HG02973 (cell line): Measurements from ENCODE around the gene PCCA.

Experiments
- ATAC-seq: cut with Tn5 transposase; IDR thresholded peaks from one replicate; pipeline ENCODE4 v1.9.1; 2021; ENCODE audit warnings: moderate library complexity; ENCODE audit not compliant: unreplicated experiment

The PCCA gene

DNA sequence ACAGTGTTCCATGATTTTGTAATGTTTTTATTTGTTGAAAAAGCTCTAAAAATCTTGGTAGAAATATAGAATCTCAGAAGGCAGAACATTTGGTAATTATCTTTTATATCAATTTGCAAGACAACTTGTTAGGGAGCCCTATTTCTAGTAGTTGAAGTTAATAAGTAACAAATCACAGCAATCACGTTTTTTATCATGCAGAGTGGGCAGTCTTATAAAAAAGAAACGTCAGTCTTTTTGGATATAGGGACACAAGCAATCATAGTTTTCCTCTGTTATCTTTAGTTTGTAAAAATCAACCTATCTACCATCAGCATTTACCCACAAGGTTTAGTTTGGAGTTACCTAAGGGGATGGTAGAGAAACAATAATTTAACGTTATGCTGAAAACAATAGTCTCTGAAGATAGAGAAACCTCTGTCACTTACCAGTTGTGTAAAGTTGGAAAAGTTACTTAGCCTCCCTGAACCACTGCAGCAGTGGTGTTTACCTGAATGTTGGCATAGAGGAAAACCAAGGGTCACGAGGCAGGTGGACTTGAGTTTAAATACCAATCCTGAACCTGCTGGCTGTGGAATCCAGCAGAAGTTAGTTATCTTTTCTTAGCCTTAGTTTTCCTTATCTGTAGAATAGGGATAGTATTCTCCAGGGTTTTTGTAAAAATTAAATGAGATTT lies 306.9 kb downstream of the PCCA start:
- no peak for ATAC-seq

DNA sequence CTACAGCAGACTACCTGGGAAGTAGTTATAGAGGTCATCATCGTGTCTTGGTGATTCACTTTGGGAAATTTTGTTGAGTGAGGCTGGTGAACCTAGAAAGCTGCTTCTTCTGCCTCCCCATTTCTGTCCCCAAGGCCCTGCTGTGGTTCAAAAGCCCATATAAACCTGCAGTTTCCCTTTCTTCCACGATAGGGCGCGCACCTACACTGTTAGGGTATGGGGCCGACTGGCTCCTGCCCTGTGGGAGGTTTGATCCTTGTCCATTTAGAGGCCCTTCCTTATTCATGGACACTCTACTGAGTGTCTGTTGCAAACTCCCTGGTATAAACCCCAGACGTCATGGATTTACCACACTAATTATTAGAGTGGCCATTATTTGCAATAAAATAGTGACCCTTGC lies 307.9 kb downstream of the PCCA start:
- ATAC-seq: no peak

DNA sequence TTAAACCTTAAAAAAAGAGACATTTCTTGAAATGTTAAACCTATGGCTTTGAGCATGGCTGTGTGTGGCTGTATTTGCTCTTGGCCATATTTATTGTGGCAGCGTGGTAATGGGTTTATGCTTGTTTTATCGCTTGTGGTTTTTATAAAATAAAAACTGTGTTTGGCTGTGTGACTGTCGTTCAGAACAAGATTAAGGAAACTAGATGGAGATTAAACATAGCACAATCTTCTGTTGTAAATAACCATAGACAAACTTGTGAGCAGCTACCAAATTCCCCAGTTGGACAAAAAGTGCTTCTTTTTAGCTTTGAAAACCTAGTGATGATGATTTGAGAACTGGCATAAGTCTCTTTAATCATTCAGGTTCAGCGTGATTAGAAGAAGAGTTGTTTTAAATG lies 308.7 kb downstream of the PCCA start:
- ATAC-seq: no peak

DNA sequence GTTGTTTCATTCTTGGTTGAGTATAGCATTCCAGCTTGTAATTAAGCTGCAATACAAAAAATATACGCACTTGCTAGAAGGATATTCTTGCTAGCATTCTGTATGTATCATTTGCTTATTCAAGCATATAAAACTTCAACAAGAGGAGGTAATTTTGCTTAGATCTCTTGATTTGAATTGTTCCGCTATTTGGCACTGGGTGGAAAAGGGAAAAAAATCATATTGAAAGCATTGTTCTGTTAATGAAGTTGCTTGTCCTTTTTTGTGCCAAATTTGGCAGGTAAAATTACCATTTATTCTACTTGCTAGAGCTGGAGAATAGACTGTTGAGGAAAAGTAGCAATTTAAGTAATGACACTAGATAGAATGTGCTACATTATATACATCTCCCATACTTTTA lies 309.5 kb downstream of the PCCA start:
- ATAC-seq: no peak

DNA sequence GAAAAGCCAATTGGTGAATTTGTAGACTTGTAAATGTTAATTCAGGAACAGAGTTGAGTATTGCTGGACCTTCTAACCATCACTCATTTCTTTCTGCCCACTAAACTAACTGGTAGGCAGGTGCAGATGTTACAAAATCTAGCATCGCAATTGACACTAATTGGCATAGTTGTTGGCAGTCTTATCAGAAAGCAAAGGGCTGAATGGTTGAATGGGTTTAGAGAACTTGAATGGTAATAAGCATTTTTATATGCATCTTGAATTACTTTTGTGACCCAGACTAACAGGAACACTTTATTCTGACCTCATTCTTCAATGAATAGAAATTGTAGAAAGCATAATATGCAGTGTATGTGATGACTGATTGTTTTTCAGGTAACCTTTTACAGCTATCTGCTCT lies 310.6 kb downstream of the PCCA start:
- ATAC-seq: no peak

DNA sequence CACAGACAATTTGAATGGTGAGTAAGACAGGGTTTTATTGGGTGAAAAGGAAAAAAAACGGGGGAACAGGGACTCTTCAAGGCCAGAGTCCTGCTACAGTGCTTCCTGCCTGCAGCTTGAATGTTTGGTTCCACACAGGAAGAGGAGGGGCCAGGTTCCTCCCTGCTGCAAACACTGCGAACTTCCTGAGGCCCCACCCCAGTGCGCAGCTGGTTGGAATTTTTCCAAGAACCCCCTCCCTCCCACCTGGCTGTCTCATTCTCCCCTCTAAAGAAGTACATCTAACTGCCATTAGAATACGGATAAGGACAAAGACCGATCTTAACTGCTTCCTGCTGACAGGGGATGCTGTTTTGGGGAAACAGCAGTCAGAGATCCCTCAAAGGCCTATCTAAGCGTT lies 314.8 kb downstream of the PCCA start:
- ATAC-seq: no peak

DNA sequence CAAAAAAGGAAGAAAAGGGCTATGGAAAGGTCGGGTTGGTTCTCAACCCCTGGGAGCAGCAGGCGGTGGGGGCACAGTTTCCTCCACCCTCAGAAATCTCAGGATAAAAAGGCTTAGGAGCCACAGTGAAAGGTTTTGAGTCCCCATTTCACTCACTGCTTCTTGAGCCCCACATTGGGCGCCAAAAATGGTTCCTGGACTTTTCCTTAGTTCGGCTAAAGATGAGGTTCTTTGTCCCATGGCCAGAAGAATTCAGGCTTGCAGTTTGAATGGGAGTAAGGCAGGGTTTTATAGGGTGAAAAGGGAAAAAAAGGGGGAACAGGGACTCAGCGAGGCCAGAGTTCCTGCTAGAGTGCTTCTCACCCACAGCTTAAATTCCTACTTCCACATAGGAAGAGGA lies 320.2 kb downstream of the PCCA start:
- ATAC-seq: no peak

DNA sequence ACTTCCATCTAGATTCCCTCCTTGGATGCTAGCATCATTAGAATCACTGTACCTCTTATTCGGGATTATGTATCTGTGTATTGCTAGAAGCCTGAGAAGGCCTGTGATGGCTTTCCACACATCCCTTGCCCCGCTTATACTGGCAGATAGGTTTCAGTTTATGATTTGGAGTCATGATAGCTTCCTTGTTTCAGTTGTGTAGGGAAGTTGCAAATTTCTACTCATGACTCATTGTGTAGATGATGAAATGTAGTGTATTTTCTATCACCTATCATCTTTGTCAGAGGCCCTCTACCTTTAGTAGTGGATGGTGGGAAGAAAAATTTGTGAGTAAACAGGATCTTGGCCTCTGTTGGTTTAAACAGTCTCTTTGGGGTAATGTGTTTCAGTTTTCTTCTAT lies 334.5 kb downstream of the PCCA start:
- no peak for ATAC-seq

DNA sequence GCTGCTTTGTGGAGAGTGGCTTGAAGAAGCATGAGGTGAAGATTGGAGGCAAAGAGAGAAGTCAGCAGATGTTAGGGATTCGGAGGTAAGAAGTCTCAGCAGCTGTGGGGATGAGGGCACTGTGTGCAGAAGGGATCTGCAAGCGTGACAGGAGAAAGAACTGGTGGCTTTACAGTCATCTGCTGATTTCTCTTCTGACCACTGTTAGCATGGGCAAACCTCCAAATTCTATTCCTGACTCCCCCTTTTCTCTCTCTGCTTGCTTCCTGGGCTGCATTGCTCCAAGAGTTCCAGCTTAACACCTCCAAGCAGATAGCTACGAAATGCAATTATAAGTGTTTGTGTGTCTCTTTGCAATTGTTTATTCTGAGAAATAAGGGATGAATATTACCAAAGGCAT lies 340.1 kb downstream of the PCCA start:
- ATAC-seq: no peak

DNA sequence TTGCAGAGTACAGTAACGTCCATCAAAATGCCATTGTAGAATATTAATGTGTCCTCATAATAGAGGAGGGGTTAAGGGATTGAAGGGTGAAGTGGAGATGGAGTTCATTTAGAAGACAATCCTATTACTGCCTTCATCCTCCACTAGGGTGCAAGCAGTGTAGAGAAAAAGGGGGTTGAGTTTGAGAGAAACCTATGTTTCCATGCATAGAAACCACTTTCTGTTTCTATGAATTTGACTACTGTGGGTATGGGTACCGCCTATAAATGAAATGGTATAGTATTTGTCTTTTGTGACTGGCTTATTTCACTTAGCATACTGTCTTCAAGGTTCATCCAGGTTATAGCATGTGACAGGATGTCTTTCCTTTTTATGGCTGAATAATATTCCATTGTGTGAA lies 343.7 kb downstream of the PCCA start:
- ATAC-seq: no peak

DNA sequence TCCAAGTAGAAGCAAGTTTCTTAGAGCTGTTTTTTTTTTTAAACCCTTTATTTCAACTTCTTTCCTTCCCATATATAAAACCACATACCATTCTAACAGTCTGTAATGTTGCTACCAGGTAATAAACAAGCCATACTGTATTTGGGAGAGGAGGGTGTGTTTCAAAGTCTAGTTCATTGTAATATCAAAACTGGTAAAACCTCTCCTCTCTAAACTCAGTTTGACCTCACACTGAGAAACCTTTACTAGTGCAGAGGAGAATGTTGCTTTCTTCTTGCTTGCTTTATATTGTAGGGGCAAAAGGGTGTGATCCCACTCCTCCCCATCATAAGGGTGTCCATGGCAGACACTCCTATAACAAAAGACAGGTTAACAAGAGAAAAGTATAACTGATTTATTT lies 344.6 kb downstream of the PCCA start:
- no peak for ATAC-seq

DNA sequence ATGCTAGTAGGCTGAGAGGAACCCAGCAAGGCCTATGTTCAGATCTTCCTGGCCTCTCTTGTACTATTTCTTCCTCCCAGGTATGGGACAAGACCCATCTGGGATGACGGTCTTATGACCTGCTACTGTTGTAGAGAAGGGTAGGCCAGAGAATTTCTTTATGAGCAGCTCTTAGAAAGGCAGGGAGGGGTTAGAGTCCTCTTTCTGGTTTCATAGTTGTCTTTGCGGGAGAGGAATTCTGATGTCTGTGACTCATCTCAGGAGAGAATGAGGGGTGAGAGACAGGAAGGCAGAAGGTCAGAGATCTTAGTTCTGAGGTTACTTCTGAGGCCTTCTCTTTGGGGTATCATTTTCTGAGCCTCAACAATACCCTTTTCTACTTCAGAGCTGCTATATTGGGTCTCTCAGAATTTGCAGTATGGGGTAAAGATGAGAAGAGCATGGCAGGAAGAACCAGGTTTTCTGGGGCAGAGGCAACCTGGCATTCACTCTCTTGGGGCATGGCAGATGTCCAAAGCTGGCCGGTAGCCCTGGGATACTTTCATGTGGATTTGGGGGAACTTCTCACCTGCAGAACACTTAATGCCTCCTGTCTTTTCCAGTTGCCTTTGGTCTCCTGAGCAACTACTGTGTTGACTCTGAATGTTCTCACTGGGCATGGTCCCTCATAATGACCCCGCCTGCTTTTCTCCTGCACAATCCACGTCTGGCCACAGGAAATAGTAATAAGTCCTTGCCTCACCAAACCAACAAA lies 345.3 kb downstream of the PCCA start:
- ATAC-seq: peak; percentile 91

DNA sequence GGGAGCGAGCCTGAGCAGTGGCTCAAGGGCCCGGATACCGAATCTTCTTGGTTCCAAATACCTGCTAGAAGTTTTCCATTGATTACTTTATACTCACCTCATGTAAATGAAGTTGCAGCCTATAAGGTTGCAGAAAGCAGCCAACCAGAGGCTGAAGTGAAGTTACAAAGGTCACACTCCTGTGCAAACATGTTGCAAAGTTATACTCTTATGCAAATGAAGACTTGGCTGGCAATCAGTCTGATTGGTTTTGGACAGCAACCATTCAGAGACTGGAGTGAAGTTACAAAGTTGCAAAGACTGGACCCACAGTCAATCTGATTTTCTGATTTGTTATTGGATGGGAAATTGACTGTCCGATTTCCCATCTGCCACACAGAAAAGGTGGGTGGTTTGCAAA lies 347.2 kb downstream of the PCCA start:
- ATAC-seq: no peak

DNA sequence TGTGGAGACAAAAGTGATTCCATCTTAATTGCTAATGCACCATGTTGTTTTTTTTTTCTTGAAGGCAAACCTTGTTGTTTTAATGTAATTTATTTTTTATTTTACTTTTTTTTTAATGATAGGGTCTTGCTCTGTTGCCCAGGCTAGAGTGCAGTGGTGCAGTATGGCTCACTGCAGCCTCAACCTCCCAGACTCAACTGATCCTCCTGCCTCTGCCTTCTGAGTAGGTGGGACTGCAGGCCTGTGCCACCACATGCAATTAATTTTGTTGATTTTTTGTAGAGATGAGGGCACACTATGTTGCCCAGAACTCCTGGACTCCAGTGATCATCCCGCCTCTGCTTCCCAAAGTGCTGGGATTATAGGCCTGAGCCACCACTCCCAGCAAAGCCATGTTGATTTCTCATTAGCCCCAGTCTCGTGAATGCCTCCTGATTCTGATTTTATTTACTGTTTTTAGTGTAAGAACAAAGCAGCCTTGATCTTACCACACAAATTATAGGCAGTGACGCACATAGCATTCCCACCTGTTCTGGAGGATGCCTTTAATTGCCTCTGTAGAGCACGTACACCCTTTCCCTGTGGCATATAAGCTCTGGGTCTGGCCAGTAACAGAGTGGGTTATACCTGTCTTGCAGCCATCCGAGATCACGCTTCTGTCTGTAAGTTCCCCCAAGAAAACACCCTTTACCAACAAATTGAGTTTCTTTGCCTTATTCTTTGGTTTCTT lies 349.3 kb downstream of the PCCA start:
- no peak for ATAC-seq

DNA sequence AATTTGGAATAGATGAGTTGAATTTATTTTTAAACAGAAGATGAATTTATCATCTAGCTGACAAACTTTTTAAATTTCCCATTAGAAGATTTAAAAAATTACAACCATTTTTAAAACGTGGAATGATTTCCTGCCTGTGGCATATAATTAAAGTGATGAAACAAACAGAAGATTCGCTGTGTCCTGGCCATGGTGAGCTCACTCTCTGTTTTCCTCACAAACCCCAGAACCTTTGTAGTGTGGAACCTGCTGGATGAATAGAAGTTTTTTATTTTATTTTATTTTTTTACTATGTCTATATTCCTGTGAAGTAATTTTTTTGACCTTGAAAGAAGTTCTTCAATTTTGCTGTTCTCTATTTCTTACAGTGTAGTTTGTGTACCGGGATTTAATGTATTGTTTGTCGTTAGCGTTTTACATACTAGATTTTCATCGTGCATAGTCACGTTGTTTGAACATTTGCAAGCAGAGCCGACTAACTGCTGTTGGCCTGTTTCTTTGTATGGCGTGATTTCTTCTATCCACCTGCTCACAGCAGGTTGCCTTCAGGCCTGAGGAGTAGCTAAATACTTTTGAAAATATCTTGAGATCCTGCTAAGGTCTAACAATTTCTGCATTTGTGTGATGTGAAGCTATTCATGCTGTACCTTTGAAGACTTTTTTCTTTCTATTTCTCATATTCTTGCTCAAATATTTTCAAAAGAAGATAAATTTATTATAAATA lies 350.5 kb downstream of the PCCA start:
- ATAC-seq: no peak

DNA sequence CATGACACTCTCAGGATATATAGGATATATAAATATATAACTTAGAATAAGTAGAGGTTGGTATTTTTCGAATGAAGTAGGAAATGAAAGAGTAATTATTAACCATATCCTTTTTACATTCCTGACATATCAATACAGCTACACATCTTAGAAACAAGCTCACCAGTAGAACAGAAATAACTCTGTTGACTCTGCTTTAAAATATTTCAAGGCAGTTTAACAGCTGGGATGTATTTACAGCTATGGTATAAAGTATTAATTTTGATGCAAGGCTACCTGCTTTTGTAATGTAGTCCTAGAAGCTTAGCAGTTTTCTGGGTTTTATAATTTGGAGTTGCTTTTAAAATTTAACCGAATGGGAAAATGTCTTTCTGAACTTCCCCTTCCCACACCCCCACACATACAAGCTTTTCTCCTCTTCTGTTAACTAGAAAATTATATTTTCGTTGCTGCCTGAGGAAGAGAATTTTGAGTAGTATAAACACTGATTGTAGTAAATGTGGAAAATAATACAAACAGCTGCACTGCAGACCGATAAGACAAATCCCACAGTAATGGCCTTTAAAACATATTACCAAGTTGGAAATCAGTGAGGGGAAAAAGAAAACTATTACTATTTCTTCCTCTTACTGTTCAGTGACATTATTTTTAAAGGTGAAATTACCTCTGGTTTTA lies 352.0 kb downstream of the PCCA start:
- no peak for ATAC-seq

DNA sequence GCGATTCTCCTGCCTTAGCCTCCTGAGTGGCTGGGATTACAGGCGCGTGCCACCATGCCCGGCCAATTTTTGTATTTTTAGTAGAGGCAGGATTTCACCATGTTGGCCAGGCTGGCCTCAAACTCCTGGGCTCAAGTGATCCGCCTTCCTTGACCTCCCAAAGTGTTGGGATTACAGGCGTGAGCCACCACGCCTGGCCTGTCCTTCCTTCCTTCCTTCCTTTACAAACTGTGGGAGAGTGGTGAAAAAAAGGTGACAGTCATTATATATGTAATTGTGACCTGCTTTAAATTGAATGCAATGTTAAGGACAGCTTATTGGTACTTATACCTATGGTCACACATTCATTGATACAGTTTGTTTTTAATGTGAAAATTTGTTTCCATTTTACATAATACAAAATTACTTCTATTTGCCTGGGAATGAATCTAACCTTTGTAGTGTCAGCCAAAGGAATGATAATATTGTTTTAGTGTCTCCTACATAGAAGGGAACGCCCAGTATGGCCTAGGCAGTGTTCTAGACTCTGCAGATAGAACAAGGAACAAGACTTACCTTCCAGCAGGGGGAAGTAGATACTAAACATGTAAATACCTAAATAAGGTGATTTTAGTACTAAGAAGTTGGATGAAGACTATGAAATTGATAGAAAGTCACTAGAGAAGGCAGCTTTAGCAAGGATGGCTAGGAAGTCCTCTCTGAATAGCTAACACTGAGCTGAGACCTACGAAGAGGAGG lies 353.4 kb downstream of the PCCA start:
- no peak for ATAC-seq

DNA sequence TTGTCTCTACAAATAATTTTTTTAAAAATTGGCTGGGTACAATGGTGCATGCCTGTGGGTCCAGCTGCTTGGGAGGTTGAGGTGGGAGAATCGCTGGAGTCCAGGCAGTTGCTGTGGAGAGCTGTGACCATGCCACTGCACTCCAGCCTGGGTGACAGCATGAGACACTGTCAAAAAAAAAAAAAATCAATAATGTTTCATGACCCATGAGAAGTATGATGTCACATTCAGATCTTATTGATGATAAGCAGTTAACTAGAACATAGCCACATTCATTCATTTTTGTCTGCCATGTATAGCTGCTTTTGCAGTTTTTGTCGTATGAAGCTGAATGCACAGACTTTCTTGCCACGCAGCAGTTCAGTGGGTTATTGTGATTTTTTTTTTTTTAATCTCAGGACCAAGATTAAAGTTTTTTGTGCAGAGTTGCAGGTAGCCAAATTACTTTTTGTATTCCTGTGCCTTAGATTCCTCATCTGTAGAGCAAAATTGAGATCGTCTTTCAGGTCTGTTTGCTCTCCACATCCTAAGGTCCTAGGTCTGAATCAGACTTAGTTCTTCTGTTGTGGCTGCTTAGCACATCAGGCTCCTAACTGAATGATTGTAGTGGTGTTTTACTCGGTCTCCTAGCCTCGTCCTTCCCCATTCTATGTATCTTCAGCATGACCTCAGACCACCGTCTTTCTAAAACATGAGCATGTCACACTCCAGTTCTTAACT lies 354.5 kb downstream of the PCCA start:
- ATAC-seq: no peak

DNA sequence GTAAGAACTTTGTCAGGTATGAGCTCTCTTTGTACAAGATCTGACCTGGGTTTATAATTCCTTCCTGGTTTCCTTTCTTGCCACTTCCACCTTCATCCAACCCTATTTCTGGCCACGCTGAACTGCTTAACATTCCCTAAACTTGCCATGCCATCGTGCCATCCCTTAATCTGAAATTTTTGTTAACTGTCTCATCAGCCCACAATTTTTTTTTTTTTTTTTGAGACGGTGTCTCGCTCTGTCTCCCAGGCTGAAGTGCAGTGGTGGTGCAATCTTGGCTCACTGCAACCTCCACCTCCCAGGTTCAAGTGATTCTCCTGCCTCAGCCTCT lies 355.1 kb downstream of the PCCA start:
- no peak for ATAC-seq

DNA sequence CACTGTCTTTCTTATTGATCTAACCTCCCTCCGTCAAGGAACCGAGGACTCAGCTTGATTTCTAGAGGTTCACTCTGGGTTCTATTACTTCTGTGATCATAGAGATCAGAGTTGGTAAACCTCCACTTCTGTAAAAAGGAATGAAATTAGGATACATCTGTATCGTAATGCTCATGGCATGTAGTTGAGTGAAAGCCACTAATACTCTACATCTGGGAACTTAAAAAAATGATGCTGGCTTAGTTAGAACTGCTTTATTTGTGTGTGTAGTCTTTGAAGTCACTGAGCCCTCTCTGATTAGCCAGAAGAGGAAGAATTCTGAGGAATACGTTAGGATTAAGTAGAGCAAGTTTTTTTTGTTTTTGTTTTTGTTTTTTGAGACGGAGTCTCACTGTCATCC lies 358.9 kb downstream of the PCCA start:
- ATAC-seq: no peak
